K562 (cell line): ENCODE data around the gene PCNX3. TPM values are rescaled to one million over a fixed set of nuclear protein-coding genes. Genes with fewer than 3 reads are reported as not detected.

Experiments used
- ATAC-seq: fragments of 200-7000 bp; cut with Tn5 transposase; 3 replicates; pipeline ENCODE4 v1.9.1; 2020; ENCODE audit warnings: moderate library complexity
- BruUV-seq: library from RNA; stranded (reverse); fragments of 400-500 nt; replicated peaks from 2 replicates; lab custom pipeline; 2021; lab: Mats Ljungman, UMichigan
- CTCF ChIA-PET: fragments of 300-600 bp; formaldehyde crosslinking; extraction: SDS; loops from one replicate; lab custom pipeline; 2021; ENCODE audit warnings: low intra/inter-chr PET ratio; lab: Yijun Ruan, JAX
- POLR2A ChIA-PET: fragments of 300-600, 350-650 bp; sonication (Branson Sonifier 250); formaldehyde crosslinking; extraction: SDS; loops from one replicate; lab custom pipeline; 2021; ENCODE audit warnings: antibody characterized with exemption, inconsistent platforms; lab: Yijun Ruan, JAX
- DNase-seq, 4 experiments: peaks; one replicate each; pipeline versions ENCODE4 v3.0.0 to v3.0.0-alpha.2; 2011 to 2018; ENCODE audit warnings: low spot score in 3 of 4, mixed read lengths in 3 of 4; ENCODE audit errors: extremely low read depth in 1 of 4
- FAIRE-seq: peaks from 2 replicates; lab custom pipeline; 2011; peaks lifted over from hg19 to GRCh38; lab: Jason Lieb, UNC
- H2AFZ ChIP-seq: 2 replicates; pipeline ENCODE4 v1.6.0; 2011; ENCODE audit warnings: low read depth, low read length, control low read depth, inconsistent platforms
- H3K27ac ChIP-seq: fragments of 200-600 bp; 3 replicates; pipeline ENCODE4 v1.8.0; 2011; ENCODE audit warnings: low read depth, mild to moderate bottlenecking, control low read depth, inconsistent platforms, low read length, moderate library complexity, mixed read lengths; ENCODE audit errors: extremely low read depth
- H3K27me3 ChIP-seq, 2 experiments: fragments of 300-600 bp in 1 of 2; 2 replicates in 1 of 2; 3 replicates in 1 of 2; pipeline versions ENCODE4 v1.6.0 to v1.8.0; 2011; ENCODE audit warnings: inconsistent platforms in 2 of 2, low read length in 2 of 2, mild to moderate bottlenecking in 1 of 2, mixed read lengths in 1 of 2, moderate library complexity in 1 of 2; ENCODE audit not compliant: control insufficient read depth in 2 of 2, insufficient read depth in 2 of 2
- H3K36me3 ChIP-seq: fragments of 300-600 bp; 3 replicates; pipeline ENCODE4 v1.8.0; 2011; ENCODE audit warnings: mild to moderate bottlenecking, low read length, inconsistent platforms; ENCODE audit not compliant: control insufficient read depth, insufficient read depth
- H3K4me1 ChIP-seq, 2 experiments: fragments of 200-600 bp in 1 of 2; replicated peaks in 1 of 2; 2 replicates in 1 of 2; 3 replicates in 1 of 2; pipeline versions ENCODE4 v1.5.1 to v1.8.0; 2011; ENCODE audit warnings: inconsistent platforms in 2 of 2, low read length in 2 of 2, mild to moderate bottlenecking in 1 of 2, mixed read lengths in 1 of 2, moderate library complexity in 1 of 2; ENCODE audit not compliant: control insufficient read depth in 2 of 2, insufficient read depth in 2 of 2
- H3K4me2 ChIP-seq: 2 replicates; pipeline ENCODE4 v1.6.1; 2011; ENCODE audit warnings: low read length, control low read depth, inconsistent platforms, mixed read lengths; ENCODE audit not compliant: insufficient read depth
- H3K4me3 ChIP-seq: fragments of 200-600 bp; sonication (generic), shearing (Covaris generic); 2 replicates; pipeline ENCODE4 v1.5.1; 2016; ENCODE audit warnings: control low read depth, inconsistent platforms
- H3K79me2 ChIP-seq: fragments of 200-600 bp; 3 replicates; pipeline ENCODE4 v1.8.0; 2011; ENCODE audit warnings: low read length, inconsistent platforms; ENCODE audit not compliant: control insufficient read depth, insufficient read depth
- H3K9ac ChIP-seq, 2 experiments: 2 replicates each; pipeline versions ENCODE4 v1.6.0 to v1.6.1; 2011; ENCODE audit warnings: low read depth in 2 of 2, low read length in 2 of 2, control low read depth in 1 of 2, inconsistent platforms in 1 of 2, mild to moderate bottlenecking in 1 of 2, mixed read lengths in 1 of 2; ENCODE audit not compliant: insufficient read depth in 1 of 2
- H3K9me1 ChIP-seq: one replicate; pipeline ENCODE4 v1.6.0; 2011; ENCODE audit warnings: inconsistent platforms, mild to moderate bottlenecking, low read length, moderate library complexity; ENCODE audit not compliant: control insufficient read depth, insufficient read depth
- H3K9me3 ChIP-seq: replicated peaks from 2 replicates; pipeline ENCODE4 v1.5.1; 2011; ENCODE audit warnings: low read depth, low read length, inconsistent platforms; ENCODE audit not compliant: control insufficient read depth, insufficient read depth
- H4K20me1 ChIP-seq: replicated peaks from 2 replicates; pipeline ENCODE4 v1.6.1; 2011; ENCODE audit warnings: low read length, inconsistent platforms, mixed read lengths; ENCODE audit not compliant: control insufficient read depth, insufficient read depth
- ARID1B ChIP-seq: fragments of 450-650 bp; IDR thresholded peaks from 2 replicates; pipeline ENCODE4 v1.6.1; 2016; ENCODE audit warnings: antibody characterized with exemption, mild to moderate bottlenecking, inconsistent platforms
- ATF2 ChIP-seq: sonication (generic); formaldehyde crosslinking; IDR thresholded peaks from 2 replicates; pipeline ENCODE4 v1.8.1; 2022; ENCODE audit warnings: missing genetic modification reagents
- CBX3 ChIP-seq, 2 experiments: IDR thresholded peaks; 1 replicate in 1 of 2; 2 replicates in 1 of 2; pipeline ENCODE4 v1.6.1; 2012; ENCODE audit warnings: inconsistent platforms in 2 of 2, low read length in 2 of 2, borderline replicate concordance in 1 of 2, control low read depth in 1 of 2
- CREB1 ChIP-seq, 2 experiments: sonication (generic) in 1 of 2; formaldehyde crosslinking in 1 of 2; IDR thresholded peaks; 2 replicates each; pipeline versions ENCODE4 v1.6.1 to v1.8.0; 2012 to 2022; ENCODE audit warnings: inconsistent platforms in 1 of 2, mild to moderate bottlenecking in 1 of 2, missing genetic modification reagents in 1 of 2, moderate library complexity in 1 of 2
- DACH1 ChIP-seq: fragments of 450-650 bp; IDR thresholded peaks from 2 replicates; pipeline ENCODE4 v1.6.1; 2018; ENCODE audit not compliant: partially characterized antibody
- HNRNPL ChIP-seq: fragments of 200-400 bp; formaldehyde crosslinking; IDR thresholded peaks from 2 replicates; pipeline ENCODE4 v1.6.1; 2017; ENCODE audit warnings: low read depth, mild to moderate bottlenecking, low read length
- L3MBTL2 ChIP-seq: fragments of 450-650 bp; IDR thresholded peaks from 2 replicates; pipeline ENCODE4 v1.6.1; 2016; ENCODE audit warnings: mild to moderate bottlenecking, moderate library complexity
- NFYB ChIP-seq: IDR thresholded peaks from 2 replicates; pipeline ENCODE4 v1.6.1; 2011; ENCODE audit warnings: mild to moderate bottlenecking, moderate library complexity; ENCODE audit not compliant: insufficient read length; ENCODE audit errors: extremely low read depth
- RAD21 ChIP-seq, 2 experiments: fragments of 250-450 bp in 1 of 2; fragments of 450-650 bp in 1 of 2; sonication (Bioruptor Pico) in 1 of 2; formaldehyde crosslinking in 1 of 2; IDR thresholded peaks in 1 of 2; conservative IDR thresholded peaks in 1 of 2; 2 replicates each; pipeline versions ENCODE4 v1.4.0 to v1.8.0; 2020 to 2022; ENCODE audit warnings: mild to moderate bottlenecking in 2 of 2, moderate library complexity in 1 of 2
- SETDB1 ChIP-seq: IDR thresholded peaks from one replicate; pipeline ENCODE4 v1.6.1; 2012; ENCODE audit warnings: low read length, control low read depth, inconsistent platforms
- THAP12 ChIP-seq: fragments of 250-450 bp; sonication (Bioruptor Pico); IDR thresholded peaks from 2 replicates; pipeline ENCODE4 v1.9.0; 2021; ENCODE audit warnings: mild to moderate bottlenecking, inconsistent platforms
- ZFP1 ChIP-seq: fragments of 450-650 bp; formaldehyde crosslinking; IDR thresholded peaks from 2 replicates; pipeline ENCODE4 v1.4.0; 2020; ENCODE audit warnings: mild to moderate bottlenecking, mixed read lengths
- ZHX1 ChIP-seq: fragments of 150-350 bp; conservative IDR thresholded peaks from 2 replicates; pipeline ENCODE4 v1.6.1; 2014; ENCODE audit warnings: low read length
- ZNF217 ChIP-seq: sonication (generic); formaldehyde crosslinking; IDR thresholded peaks from 2 replicates; pipeline ENCODE4 v1.8.0; 2022; ENCODE audit warnings: mild to moderate bottlenecking, missing genetic modification reagents
- WGBS: fragments of 100-300 bp; shearing (Covaris generic); methylation state at CpG from one replicate; pipeline ENCODE4 v1.1.6; 2016; ENCODE audit warnings: low coverage, mixed read lengths; ENCODE audit not compliant: insufficient coverage; ENCODE audit errors: missing lambda C conversion rate; 5-methylcytosine and 5-hydroxymethylcytosine counted together
- in situ Hi-C: fragments of 300-500 bp; cut with MboI; formaldehyde crosslinking; loops from 4 replicates; pipeline ENCODE4 v1.15.0; 2018; ENCODE audit warnings: inconsistent platforms, mixed read lengths
- intact Hi-C: fragments of 100-400 bp; cut with micrococcal nuclease; formaldehyde crosslinking; loops from 2 replicates; pipeline ENCODE4 v1.14.2; 2022
- polyA plus RNA-seq, 8 experiments: library from polyadenylated mRNA; depleted of rRNA in 4 of 8; stranded (reverse) in 5 of 8; unstranded in 3 of 8; fragments of >200 nt; fragmentation: Nextera tagmentation in 2 of 8; fragmentation: Illumina TruSeq in 1 of 8; extraction: Ambion mirVana in 2 of 8; extraction: Trizol in 1 of 8; gene quantifications; 2 replicates each; pipeline versions ENCODE4 v1.2.1 to v1.2.3, GENCODE V29; 2011 to 2014; ENCODE audit warnings: inconsistent platforms in 1 of 8, missing spikeins in 1 of 8
- total RNA-seq, 7 experiments: library from RNA; depleted of rRNA in 6 of 7; stranded (reverse); fragments of >200 nt in 6 of 7; fragmentation: Illumina TruSeq in 2 of 7; extraction: Trizol in 2 of 7; gene quantifications; 2 replicates each; pipeline versions ENCODE4 v1.2.1 to v1.2.3, GENCODE V29; 2011 to 2021; ENCODE audit warnings: low replicate concordance in 1 of 7

Gene PCNX3
- total and polyA plus RNA-seq, 9 of the 15 experiments (the other 6 are each of a cell fraction or from before 2014, with no cell fraction given): 0.11 to 47.8 (median 12.8) TPM

- 12% methylated on average over 20 of the region's 28 CpGs for WGBS
- FAIRE-seq: peak; percentile 93
- TF ChIP-seq SETDB1 (no peak), CBX3 (IDR thresholded peaks at IDR 0.05; ENCODE audit: borderline replicate concordance in 1 of 2, low read length in 2 of 2) (no peak), DACH1 (no peak), ATF2 (no peak), ZFP1 (CRISPR knock-in tag) (no peak), L3MBTL2 (no peak), RAD21 (CRISPR knock-in tag; conservative IDR thresholded peaks at IDR 0.05 in 1 of 2, IDR thresholded peaks at IDR 0.05 in 1 of 2) (no peak), ZHX1 (no peak), NFYB (no peak), ARID1B (peak; percentile 47; the same call in 1 of the 2 replicates), THAP12 (no peak), CREB1 (IDR thresholded peaks at IDR 0.05) (no peak), CREB1 (CRISPR knock-in tag; IDR thresholded peaks at IDR 0.05) (peak; percentile 13; the same call in 1 of the 2 replicates), HNRNPL (no peak), ZNF217 (CRISPR knock-in tag) (no peak)
Observed at GRCh38 chr11:65651589-65652510, 36.3 kb downstream of the PCNX3 start.

More at GRCh38 chr11:65651589-65652510, 36.3 kb downstream of the PCNX3 start:
- peak; percentile 42 for ATAC-seq
- peak overlapping the region; percentile 84 for H3K4me2 ChIP-seq
- ChIA-PET POLR2A (interaction anchor here (0.7 to 5.0 kb wide), 13 partner anchors 11 to 371 kb away, joined by 3 to 56 read pairs (median 3); partner anchors contain the start of genes EHBP1L1, NEAT1, PCNX3 and RELA), CTCF (no interaction called here)
- no peaks in the 10 kb centered on the region for H3K27me3 ChIP-seq
- H3K9me3 ChIP-seq: no peaks in the 10 kb centered on the region
- in situ Hi-C loops (no loop called here), intact Hi-C loops (loop anchor here (2.0 kb wide), 1 partner anchor 13 kb away; the partner anchor contains the start of gene SIPA1)
- peaks cover 75% of the 10 kb centered on the region; the same call in 2 of the 3 replicates for H3K36me3 ChIP-seq
- H3K9ac ChIP-seq: peak overlapping the region; percentile 42 to 95; a peak in 3 of 4 replicates
- H4K20me1 ChIP-seq: 0 out of 2 replicates have a peak, but pooled peaks cover 8% of the 10 kb centered on the region
- peaks cover 29 to 59% of the 10 kb centered on the region in 2 experiments for H3K4me1 ChIP-seq
- no TSS peak for BruUV-seq
- peak overlapping the region; percentile 47 for H2AFZ ChIP-seq
- H3K79me2 ChIP-seq: no peaks in the 10 kb centered on the region
- H3K4me3 ChIP-seq: peak overlapping the region; percentile 46
- peak; percentile 31 to 77 (median 50) for DNase-seq
- peak overlapping the region; percentile 92 for H3K27ac ChIP-seq
- no peaks in the 10 kb centered on the region for H3K9me1 ChIP-seq
